Lung (tissue), 12 donors: Measurements from ENCODE around the gene MBD3L5. TPM values are rescaled to one million over a fixed set of nuclear protein-coding genes. Genes with fewer than 3 reads are reported as not detected.

Source experiments
- ATAC-seq: fragments of 200-7000 bp; cut with Tn5 transposase; one replicate; pipeline ENCODE4 v1.9.1; 2020; ENCODE audit warnings: moderate number of reproducible peaks; ENCODE audit not compliant: insufficient read depth, low FRiP score
- DNase-seq, 3 donors: peaks; one replicate each; pipeline ENCODE4 v3.0.0-alpha.2; 2013 to 2017
- H3K27ac ChIP-seq, 2 donors: one replicate each; pipeline ENCODE4 v1.5.1; 2013; ENCODE audit warnings: mild to moderate bottlenecking in 2 of 2, moderate library complexity in 2 of 2, control low read depth in 1 of 2, inconsistent platforms in 1 of 2, low read depth in 1 of 2, low read length in 1 of 2
- H3K27me3 ChIP-seq, 3 donors: one replicate each; pipeline ENCODE4 v1.5.1; 2013; ENCODE audit warnings: low read length in 2 of 3; ENCODE audit not compliant: control insufficient read depth in 3 of 3, insufficient read depth in 3 of 3
- H3K36me3 ChIP-seq, 4 donors: one replicate each; pipeline ENCODE4 v1.5.1; 2013; ENCODE audit warnings: low read length in 4 of 4, mild to moderate bottlenecking in 1 of 4, moderate library complexity in 1 of 4; ENCODE audit not compliant: control insufficient read depth in 4 of 4, insufficient read depth in 4 of 4
- H3K4me1 ChIP-seq, 5 donors: one replicate each; pipeline ENCODE4 v1.5.1; 2013; ENCODE audit warnings: low read length in 5 of 5, mild to moderate bottlenecking in 2 of 5, moderate library complexity in 1 of 5; ENCODE audit not compliant: control insufficient read depth in 5 of 5, insufficient read depth in 5 of 5
- H3K4me3 ChIP-seq: one replicate; pipeline ENCODE4 v1.5.1; 2013; ENCODE audit warnings: mild to moderate bottlenecking, control low read depth, moderate library complexity
- H3K9ac ChIP-seq, 2 donors: one replicate each; pipeline ENCODE4 v1.5.1; 2013; ENCODE audit warnings: low read length in 2 of 2, control low read depth in 1 of 2; ENCODE audit not compliant: insufficient read depth in 1 of 2
- H3K9me3 ChIP-seq, 4 donors: one replicate each; pipeline ENCODE4 v1.5.1; 2013; ENCODE audit warnings: low read length in 3 of 4, mild to moderate bottlenecking in 1 of 4, moderate library complexity in 1 of 4; ENCODE audit not compliant: control insufficient read depth in 4 of 4, insufficient read depth in 3 of 4
- WGBS, 2 donors: extraction: QIAGEN DNeasy Blood & Tissue Kit; methylation state at CpG; one replicate each; pipeline ENCODE4 v1.1.7; 2013; 5-methylcytosine and 5-hydroxymethylcytosine counted together
- polyA plus RNA-seq, 2 donors: library from polyadenylated mRNA; stranded (reverse); fragments of 200-250 nt; gene quantifications; one replicate each; pipeline ENCODE4 v1.2.1, GENCODE V29; 2013
- total RNA-seq, 2 donors: library from RNA; depleted of rRNA in 1 of 2; stranded (reverse); fragments of >200 nt in 1 of 2; gene quantifications; one replicate each; pipeline ENCODE4 v1.2.1, GENCODE V29; 2014 to 2021
- TF ChIP-seq, protein P1 (sequence below): IDR thresholded peaks from 2 replicates; pipeline ENCODE4 v1.5.1; 2012; ENCODE audit warnings: mild to moderate bottlenecking; ENCODE audit errors: control extremely low read depth, extremely low read depth
- donor health status: control.
- donor health status: control.
- donor health status: Bipolar disorder and iron deficiency.
- donor health status: healthy.
- donor health status: DM: yes; HTN: yes; CAD: no.

The MBD3L5 gene
- total and polyA plus RNA-seq, 4 donors = not detected

DNA sequence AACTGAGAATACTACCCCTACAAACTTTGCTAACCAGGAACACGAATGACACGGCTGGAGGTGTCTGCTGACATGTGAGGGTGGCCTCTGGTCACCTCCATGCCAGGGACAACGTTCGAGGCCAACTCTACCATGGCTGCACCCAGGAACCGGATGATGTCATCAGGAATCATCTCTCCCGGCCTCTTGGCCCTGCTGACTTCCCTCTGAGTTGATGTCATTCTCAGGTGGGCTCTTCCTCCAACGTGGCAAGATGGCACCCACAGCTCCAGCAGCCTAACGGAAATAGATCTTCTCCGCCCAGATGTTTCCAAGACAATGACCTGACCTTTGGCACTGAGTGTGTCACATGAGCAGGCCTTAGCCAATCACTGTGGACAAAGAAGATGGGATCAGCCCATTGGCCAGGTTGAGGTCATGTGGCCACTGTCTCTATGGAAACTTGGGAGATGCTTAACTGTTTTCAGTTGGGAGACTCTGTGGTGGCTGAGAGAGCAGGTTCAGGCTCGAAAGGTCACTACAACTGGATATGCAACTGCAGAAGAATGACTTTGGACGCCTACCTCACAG lies 24.2 kb upstream of the MBD3L5 start:
- DNase-seq = no peak
- no peaks in the 10 kb centered on the region for H3K36me3 ChIP-seq
- ATAC-seq = no peak
- no peaks in the 10 kb centered on the region for H3K27me3 ChIP-seq
- no peak overlapping the region for H3K9ac ChIP-seq
- H3K4me1 ChIP-seq = no peaks in the 10 kb centered on the region
- TF ChIP-seq, protein P1, sequence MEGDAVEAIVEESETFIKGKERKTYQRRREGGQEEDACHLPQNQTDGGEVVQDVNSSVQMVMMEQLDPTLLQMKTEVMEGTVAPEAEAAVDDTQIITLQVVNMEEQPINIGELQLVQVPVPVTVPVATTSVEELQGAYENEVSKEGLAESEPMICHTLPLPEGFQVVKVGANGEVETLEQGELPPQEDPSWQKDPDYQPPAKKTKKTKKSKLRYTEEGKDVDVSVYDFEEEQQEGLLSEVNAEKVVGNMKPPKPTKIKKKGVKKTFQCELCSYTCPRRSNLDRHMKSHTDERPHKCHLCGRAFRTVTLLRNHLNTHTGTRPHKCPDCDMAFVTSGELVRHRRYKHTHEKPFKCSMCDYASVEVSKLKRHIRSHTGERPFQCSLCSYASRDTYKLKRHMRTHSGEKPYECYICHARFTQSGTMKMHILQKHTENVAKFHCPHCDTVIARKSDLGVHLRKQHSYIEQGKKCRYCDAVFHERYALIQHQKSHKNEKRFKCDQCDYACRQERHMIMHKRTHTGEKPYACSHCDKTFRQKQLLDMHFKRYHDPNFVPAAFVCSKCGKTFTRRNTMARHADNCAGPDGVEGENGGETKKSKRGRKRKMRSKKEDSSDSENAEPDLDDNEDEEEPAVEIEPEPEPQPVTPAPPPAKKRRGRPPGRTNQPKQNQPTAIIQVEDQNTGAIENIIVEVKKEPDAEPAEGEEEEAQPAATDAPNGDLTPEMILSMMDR = no peak
- no peaks in the 10 kb centered on the region for H3K9me3 ChIP-seq
- no peak overlapping the region for H3K4me3 ChIP-seq
- H3K27ac ChIP-seq = no peak overlapping the region
- 84 to 88% methylated on average over 11 of the region's 11 CpGs for WGBS, 2 donors

DNA sequence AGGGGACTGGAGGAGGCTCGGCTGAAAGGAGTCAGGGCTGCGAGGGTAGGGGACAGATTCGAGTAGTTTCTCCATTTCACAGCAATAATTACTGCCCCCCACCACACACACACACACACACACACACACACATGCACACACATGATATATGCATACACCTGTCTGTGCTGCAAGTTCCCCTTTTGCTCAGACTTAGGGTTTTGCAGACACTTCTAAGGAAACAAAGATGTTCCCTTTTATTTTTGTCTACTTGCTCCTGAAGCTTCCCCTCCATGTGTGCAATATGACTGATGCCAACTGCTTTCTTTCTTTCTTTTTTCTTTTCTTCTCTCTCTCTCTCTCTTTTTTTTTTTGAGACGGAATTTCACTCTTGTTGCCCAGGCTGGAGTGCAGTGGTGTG lies 22.5 kb upstream of the MBD3L5 start:
- Histone ChIP-seq H3K27me3 (no peaks in the 10 kb centered on the region), H3K36me3 (no peaks in the 10 kb centered on the region), H3K4me1 (no peaks in the 10 kb centered on the region), H3K9me3 (no peaks in the 10 kb centered on the region), H3K4me3 (no peak overlapping the region), H3K27ac (no peak overlapping the region), H3K9ac (no peak overlapping the region)
- ATAC-seq (no peak), DNase-seq (no peak)
- WGBS, 2 donors = 33 to 43% methylated on average over 4 of the region's 4 CpGs
- TF ChIP-seq, protein P1 = no peak

GRCh38 chr19:7010722-7011593 lies 19.4 kb upstream of the MBD3L5 start:
- Histone ChIP-seq H3K27ac (no peak overlapping the region), H3K9ac (no peak overlapping the region), H3K27me3 (no peaks in the 10 kb centered on the region), H3K9me3 (no peaks in the 10 kb centered on the region), H3K4me3 (no peak overlapping the region), H3K4me1 (no peaks in the 10 kb centered on the region), H3K36me3 (no peaks in the 10 kb centered on the region)
- ATAC-seq = no peak
- WGBS, 2 donors = 87 to 89% methylated on average over 11 to 12 of the region's 12 CpGs
- TF ChIP-seq, protein P1 = no peak
- DNase-seq = no peak
